ENCODE measurements around the gene MDM4.
"Not testable (repeated sequence)": the region's sequence is repeated elsewhere in the genome, so short reads cannot be mapped to it uniquely, and the experiment has no call there.

MDM4 gene

DNA sequence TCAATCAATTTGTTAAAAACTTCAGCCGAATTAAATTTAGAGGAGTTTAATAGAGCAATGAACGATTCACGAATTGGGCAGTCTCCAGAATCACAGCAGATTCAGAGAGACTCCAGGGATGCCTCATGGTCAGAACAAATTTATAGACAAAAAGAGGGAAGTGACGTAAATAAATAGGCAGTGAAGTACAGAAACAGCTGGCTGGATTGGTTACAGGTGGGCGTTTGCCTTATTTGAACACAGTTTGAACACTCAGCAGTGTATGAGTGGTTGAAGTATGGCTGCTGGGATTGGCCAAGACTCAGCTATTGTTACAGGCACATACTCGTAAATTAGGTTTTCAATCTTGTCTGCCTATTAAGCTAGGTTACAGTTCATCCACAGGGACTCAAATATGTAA lies 43.8 kb downstream of the MDM4 start:
- DNase-seq (ENCODE audit: low read depth in 4 of 4, low spot score in 1 of 4), result not testable (repeated sequence)

DNA sequence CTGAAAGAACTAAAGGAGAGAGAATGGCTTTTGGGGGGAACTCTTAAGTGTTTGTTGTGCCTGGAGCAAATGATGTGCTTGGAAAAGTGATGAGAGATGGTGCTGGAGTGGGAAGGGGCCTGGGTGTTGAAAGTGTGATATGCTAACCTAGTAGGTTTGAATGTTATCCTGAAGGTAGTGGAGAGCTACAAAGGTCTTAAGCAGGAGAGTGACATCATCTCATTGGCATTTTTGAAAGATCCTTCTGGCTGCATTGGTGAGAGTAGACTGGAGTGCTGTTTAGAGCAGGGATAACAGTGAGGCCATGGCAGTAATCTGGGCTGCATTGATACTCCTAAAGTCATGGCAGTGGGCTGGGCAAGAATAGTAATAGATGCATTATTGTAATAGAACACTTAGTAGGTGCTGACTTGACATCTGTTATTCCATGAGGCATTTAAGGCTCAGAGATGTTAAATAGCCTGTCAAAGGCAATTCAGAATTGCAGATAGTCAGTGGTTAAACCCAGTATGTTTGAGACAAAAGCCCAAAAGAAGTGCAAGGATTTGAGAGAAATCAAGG lies 44.5 kb downstream of the MDM4 start:
- DNase-seq (ENCODE audit: low read depth in 4 of 4, low spot score in 1 of 4), result no peak

DNA sequence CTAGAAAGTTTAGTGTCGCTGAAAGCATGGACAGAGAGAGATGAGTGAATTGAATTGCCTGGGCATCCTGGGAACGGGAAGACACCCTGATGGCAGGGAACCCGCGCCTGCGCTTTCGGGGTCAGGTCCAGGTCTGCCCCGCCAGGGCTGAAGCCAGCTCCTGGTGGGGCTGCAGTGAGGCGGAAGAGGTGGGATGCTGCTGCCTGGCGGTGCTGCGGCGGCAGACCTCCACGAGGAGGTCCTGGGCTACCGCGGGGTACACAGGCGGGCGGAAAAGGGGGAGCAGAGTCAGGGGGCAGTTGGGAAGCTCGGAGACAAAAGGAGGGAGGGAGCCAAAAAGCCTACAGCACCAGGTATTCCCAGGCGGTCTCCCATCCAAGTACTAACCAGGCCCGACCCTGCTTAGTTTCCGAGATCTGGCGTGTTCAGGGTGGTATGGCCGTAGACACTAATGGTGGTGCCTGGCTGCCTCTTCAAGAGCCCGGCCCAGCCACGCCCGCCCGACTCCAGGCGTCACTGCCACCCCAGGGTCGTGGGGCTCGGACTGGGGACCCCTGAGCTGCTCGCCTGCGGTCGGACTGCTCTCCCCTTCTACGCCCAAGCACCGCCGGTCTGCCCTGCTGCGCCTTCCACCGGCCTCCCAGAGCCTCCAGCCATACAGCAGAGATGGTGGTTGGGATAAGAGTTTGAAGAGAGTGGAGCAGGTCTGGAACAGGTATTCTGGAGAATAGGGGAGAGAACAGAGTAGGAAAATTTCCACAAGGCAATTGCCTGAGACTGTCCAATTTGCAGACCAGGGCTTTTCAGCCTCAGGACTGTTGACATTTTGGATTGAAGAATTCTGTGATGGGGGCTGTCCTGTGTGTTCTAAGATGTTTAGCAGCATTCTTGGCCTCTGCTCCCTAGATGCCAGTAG lies 46.1 kb downstream of the MDM4 start:
- DNase-seq (ENCODE audit: low read depth in 4 of 4, low spot score in 1 of 4), result no peak

DNA sequence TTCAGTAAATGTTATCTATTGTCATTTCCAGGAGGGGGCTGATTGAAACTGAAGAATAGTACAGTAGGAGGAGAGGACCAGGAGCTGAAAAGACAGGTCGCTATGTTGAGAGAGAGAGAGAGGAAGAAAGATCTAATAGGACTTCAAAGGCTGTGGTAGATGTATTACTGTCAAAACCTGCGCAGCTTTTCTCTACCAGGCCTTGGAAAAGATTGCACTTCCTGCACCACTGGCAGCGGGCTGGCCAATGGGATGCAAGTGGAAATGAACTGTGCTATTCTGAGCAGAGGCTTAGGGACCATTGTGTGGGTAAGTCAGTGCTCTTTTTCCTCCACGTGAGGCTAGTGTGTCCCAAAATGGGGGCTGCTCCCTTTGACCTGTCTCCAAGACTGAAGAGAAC lies 47.1 kb downstream of the MDM4 start:
- DNase-seq (ENCODE audit: low read depth in 4 of 4, low spot score in 1 of 4), result no peak

DNA sequence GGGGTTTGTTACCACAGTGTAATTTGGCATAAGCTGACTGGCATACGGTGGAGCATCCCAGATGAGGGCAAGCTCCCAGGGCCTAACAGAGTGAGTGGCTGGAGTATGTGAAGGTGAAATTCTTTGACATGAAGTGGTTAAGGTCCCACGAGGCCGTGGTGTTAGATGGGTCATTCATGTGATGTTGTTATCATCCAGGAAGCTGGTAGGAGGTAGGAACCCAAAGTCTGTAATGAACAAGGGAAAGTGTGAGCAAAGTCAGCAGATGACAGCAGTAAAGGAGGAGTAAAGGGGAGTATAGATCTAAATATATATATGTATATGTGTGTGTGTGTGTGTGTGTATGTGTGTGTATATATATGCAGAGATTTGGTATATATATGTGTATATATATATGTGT lies 47.6 kb downstream of the MDM4 start:
- no peak for DNase-seq (ENCODE audit: low read depth in 4 of 4, low spot score in 1 of 4)

DNA sequence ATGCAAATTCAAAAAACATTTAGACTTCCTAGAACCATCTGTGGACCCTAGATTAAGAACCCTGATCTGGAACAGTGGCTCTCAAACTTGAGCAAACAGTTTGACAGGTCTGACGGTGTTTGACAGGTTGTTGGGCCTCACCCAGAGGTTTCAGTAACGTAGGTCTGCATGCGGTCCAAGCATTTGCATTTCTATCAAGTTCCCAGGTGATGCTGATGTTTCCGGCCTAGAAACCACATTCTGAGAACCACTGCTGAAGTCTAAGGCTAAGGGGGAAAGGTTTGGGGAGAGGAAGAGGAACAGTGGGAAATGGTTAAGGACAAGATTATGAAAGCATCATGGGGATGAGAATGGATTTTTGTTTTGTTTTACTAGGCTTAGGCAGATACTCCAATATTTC lies 48.6 kb downstream of the MDM4 start:
- DNase-seq (ENCODE audit: low read depth in 4 of 4, low spot score in 1 of 4), result no peak

DNA sequence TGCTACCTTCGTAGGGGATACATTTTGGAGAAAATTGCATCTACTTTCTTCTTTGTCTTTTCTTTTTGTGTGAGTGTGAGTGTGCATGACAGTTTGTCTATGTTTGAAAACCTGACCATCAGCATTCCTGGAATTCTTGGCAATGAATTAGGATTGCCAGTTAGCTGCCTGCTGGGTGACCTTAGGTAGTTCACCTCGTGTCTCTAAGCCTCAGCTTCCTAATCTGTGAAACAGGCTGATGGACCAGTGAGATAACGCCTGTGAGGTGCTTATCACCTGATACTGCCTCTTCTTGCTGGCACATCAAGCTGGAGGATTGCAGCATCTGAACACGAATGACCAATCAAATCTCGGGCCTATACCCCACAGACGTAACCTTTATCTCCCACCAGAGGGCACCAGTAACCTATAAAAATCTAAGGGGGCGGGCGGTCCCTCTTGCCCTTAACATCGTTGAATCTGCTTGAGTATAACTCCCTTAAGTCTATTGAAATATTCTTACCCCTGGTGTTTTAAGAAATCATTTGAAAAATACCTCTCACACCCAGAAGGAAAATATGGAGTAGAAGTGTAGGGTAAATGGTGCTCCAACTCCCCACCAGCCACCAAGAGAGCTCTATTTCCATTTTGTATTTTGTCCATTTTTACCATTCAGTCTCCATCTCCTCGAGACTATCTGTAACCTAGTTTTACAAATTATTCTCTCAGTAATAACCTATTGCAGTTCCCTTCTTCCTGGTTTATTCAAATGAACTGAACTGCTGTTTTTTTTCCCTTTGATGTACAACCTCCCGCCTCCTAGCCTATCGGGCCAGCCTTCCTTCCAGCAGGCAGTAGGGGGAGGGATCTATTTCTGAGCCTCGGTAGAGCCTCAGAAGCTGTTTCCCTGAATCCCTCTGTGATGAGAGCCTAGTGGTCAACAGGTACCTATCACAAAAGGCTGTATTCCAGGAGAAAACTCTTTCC lies 49.7 kb downstream of the MDM4 start:
- peak in 1 of 4 experiments; percentile 19 for DNase-seq (ENCODE audit: low read depth in 4 of 4, low spot score in 1 of 4)

DNA sequence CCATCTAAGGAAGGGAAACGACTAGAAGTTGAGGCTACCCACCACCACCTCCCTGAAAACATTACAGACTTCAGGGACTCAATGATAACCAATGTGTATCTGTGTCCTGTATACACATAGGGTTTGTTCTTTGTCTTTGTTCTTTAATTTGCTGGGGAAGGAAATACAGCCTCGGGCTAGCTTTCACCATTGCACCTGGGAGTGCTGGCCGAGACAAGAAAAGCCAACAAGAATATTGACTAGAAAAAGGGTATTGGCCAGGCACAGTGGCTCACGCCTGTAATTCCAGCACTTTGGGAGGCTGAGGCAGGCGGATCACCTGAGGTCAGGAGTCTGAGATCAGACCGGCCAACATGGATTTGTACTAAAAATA lies 50.4 kb downstream of the MDM4 start:
- no peak for DNase-seq (ENCODE audit: low read depth in 4 of 4, low spot score in 1 of 4)

DNA sequence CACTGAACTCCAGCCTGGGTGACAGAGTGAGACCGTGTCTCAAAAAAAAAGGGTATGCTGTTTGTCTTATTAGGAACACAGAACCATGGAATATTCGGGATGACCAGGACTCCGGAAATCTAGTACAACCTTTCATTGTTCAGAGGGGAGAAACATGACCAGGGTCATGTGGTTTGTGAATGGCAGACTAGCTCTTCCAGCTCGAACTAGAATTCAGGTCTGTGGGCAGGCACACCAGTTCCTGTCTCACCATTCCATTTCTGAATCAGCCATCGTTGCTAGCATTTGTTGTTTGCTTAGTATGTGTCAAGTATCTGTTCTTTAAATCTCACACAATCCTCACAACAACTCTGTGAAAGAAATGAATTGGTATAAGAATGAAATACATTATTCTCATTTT lies 50.9 kb downstream of the MDM4 start:
- DNase-seq (ENCODE audit: low read depth in 4 of 4, low spot score in 1 of 4), result no peak

DNA sequence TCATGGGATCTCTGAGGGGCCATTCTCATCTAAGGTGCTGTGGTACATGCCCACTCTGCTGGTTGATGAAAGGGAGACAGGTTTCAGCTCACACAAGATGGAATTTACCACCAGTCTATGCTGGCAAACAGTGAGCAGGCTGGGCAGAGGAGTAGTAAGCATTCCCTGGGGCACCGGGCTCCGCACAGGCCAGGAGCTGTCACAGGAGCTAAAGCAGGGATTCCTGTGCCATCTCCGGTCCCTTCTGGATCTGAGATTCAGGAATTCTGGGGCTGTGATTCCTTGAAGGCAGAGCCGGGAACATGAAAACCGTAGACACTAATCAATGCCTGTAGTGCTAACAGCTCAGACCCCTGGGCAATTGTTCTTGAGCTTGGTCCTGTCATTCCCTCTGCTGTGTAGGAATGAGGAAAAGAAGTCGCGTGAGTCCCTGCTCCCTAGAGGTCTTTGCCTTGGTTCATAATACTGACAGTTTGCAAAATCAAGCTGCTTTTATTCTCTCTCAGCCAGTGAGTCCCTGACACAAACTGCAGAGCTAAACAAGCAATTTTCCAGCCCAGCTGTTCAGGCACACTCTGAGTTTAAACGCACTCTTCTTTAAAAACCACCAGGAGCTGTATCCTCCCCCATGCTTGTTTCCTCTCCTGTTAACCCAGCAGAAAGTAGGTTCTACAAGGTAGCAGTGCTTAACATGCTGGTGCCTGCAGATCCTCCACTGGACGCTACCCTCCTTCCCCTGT lies 52.5 kb downstream of the MDM4 start:
- no peak for DNase-seq (ENCODE audit: low read depth in 4 of 4, low spot score in 1 of 4)

DNA sequence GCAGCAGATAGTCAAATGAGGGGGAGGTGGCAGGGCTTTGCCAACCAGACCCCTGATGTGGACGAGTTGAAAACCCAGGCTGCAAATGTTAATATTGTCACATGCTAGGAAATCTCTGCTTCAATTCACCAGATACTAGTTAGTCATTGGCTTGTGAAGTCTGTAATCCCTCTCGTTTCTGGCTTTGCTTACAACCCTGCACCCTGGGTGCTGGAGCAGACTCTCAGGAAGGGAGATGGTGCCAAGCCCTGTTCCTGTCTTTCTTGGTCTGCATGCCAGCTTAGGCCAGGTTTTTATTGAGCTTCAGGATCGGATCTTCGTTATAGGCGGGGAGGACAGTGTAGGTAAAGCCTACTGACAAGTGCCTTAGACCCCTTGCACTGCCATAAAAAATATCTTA lies 53.3 kb downstream of the MDM4 start:
- DNase-seq (ENCODE audit: low read depth in 4 of 4, low spot score in 1 of 4), result no peak

DNA sequence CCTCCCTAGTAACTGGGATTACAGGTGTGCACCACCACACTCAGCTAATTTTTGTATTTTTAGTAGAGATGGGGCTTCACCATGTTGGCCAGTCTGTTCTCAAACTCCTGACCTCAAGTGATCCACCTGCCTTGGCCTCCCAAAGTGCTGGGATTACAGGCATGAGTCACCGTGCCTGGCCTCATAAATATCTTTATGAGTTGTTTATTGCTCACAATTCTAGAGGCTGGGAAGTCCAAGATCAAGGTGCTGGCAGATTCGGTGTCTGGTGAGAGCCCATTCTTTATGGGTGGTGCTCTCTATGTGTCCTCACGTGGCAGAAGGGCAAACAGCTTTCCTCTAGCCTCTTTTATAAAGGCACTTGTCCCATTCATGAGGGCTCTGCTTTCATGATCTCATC lies 53.8 kb downstream of the MDM4 start:
- not testable (repeated sequence) for DNase-seq (ENCODE audit: low read depth in 4 of 4, low spot score in 1 of 4)

DNA sequence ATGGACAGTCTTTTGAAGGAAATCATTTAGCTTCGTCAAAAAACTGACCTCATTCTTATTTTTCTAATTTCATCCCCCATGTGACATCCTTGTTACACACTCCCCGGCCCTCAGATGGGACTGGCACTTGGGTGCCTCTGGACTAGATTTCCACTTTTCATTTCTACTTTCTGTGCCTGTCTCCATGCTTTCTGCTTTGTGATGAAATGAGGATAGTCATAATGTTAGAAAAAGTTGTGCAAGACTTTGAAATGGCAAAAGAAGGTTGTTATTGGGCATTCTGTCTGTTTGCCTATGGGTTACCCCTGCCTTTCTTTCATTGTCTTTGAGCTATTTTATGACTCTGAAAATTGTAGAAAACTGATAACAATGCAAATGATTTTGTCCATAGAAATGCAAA lies 54.9 kb downstream of the MDM4 start:
- no peak for DNase-seq (ENCODE audit: low read depth in 4 of 4, low spot score in 1 of 4)

DNA sequence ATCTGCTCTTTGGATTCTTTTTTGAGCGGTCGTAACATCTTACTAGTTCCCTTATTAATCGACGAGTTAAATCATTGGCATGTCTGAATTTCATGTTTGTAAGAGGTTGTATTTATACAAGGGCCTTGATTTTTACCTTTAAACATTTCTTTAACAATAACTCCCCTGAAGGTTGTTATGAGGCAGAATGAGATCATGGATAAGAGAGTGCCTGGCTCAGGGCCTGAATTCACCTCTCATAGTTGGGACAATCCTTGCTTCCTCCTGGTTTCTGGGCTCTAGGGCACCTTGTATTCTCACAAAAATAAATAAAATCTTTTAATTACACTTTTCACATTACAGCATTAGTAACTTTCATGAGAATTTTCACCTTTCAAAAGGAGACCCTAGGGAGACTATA lies 55.4 kb downstream of the MDM4 start:
- DNase-seq (ENCODE audit: low read depth in 4 of 4, low spot score in 1 of 4), result no peak

DNA sequence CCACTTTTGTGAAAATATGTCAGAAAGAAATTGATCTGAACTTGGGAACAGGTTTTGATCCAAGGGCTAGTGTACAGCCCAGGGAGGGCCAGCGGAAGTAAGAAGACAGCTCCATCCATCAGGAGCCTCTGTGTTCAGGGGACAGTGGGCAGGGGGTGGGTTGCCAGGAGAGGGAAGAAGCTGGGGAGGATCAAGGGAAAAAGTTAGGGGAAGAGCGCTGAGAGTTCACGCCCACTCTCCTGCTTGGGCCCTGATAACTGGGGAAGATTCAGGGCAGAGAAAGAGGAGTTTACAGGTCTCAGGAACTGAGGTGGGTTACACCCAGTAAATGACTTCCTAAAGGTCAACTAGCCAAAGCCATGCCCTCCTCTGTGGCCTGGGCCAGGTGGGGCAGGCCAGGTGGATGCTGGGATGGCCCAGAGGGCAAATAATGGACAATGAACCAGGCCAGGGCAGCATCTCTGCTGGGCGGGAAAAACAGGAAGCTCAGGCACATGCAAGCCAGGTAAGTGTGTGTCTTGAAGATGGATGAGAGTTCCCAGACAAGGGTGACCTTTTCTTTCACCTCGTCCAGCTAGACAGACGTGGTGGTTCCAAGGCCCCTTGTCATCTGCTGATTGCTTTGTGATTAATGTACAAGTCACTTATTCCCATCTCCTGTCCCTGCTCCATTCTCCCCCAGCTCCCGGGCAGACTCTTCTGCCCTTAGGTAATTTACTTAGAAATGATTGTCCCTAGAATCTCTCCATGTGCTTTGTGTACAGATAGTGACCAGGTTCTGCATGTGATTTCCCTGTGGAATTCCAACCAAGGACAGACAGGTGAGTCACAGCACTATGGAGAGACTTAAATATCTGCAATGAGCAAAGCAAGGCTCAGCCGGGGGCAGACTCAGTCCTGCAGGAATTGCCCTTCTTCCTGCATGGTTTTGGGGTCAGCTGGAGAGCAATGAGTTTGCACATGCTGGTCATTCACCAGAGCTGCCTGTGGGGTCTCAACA lies 57.0 kb downstream of the MDM4 start:
- no peak for DNase-seq (ENCODE audit: low read depth in 4 of 4, low spot score in 1 of 4)

DNA sequence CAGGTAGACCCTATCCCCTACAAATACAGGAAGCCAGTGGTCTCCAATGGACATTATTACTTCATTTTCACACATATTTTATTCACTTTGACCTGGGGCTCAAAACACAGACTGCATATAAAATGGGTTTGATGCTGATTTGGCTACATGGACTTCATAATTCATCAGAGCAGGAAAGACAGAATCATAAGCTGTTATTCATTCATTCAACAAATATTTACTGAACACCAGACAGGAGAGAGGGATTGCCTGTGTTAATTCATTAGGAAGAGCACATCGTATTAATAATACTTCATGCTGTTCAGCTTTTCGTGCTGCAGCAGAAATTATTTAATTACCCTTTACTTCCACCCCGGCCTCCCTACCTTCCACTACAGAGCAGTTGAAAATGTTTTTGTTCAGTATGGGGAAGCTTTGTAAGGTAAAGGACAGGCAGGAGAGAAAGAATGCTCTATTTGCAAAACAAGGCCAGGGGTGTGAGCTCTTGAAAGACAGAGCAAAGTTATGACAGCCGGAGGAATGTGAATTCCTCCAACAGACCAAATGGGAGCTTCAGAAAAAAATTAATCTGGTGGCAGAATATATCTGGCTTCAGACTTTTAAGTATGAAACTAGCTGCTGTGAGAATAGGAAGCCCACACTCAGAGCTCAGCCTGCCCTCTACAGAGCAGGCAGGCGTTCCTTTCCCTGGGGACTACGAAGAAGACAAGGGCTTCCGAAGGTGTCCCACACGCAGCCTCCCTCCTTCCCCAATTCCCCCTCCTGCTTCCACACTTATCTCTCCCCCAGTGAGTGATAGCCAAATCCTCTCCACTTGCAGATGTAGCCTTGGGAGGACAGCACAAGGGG lies 58.0 kb downstream of the MDM4 start:
- no peak for DNase-seq (ENCODE audit: low read depth in 4 of 4, low spot score in 1 of 4)

DNA sequence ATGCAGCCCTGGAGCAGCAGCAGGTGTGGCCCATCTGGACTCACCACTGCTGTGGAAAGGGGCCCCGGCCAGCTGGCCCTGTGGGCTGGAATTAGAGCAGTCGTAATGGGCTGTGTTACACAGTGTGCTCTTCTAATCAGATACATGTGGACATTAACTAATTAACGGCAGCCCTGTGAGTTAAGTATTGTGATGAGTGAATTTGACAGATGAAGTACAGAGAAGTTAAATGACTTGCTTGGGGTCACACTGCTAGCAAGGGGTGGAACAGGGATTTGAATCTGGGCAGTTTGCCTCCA lies 58.6 kb downstream of the MDM4 start:
- no peak for DNase-seq (ENCODE audit: low read depth in 4 of 4, low spot score in 1 of 4)

DNA sequence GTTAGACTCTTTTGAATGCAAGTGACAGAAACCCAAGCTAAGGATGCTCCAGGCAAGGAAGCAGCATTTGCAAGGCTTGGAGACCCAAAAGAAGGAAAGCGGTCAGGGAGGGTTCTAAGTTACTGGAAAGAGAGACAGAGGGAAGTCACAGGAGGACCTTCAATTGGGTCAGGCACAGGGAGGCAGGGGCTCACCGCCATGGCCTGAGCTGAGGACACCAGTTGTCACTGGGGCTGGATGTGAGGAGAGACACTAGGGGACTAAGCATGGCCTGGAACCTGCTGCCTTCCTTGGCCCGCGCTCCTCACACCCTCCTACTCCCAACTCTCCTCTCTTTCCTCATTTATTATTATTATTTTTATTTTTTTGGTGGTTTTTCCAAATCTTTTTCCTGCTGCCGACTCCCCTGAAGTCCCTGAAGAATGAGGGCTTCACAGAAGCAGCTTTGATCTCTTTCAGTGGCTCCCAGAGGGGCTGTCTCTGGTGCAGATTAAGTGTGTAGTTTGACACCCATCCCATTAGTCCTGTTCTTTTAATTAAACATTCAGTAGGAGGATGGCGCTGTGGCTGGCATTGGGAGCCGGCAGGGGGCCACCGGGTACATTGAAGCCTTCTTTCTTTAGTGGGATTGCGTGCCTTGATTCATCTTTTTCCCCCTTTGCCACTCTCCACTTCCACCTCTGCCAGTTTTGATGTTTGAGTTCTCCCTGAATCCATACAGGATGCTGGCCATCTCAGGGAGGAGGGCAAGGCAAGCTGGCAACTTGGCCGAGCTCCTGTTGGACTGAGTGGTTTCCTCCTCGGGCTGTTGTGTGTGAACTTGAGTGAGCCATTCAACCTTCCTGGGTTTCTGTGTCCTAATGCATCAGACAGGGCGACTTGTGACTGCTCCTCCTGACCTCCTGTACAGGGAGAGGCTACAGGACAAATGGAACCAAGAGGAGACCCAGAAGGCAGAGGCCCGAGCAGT lies 59.3 kb downstream of the MDM4 start:
- no peak for DNase-seq (ENCODE audit: low read depth in 4 of 4, low spot score in 1 of 4)

Data from stimulated activated CD4-positive, alpha-beta T cell treated with anti-CD3 and anti-CD28 coated beads, Interleukin-1b, Interleukin-23, amount 100 ng/mL, for 24 hours (primary cell).